Smooth muscle cell (in vitro differentiated cells): Measurements from ENCODE around the gene APCDD1L. TPM values are rescaled to one million over a fixed set of nuclear protein-coding genes. Genes with fewer than 3 reads are reported as not detected.

Source experiments
- DNase-seq: peaks from one replicate; lab custom pipeline; 2025; ENCODE audit not compliant: unreplicated experiment; lab: John Stamatoyannopoulos, UW
- H2AFZ ChIP-seq: fragments of 200-600 bp; sonication (generic); 2 replicates; pipeline ENCODE4 v1.6.0; 2016; ENCODE audit warnings: antibody characterized with exemption, low read depth, mild to moderate bottlenecking
- H3F3A ChIP-seq: fragments of 200-600 bp; sonication (generic); 2 replicates; pipeline ENCODE4 v1.6.0; 2017; ENCODE audit warnings: antibody characterized with exemption, low read depth
- H3K27ac ChIP-seq: fragments of 200-600 bp; sonication (generic); 2 replicates; pipeline ENCODE4 v1.5.1; 2016; ENCODE audit warnings: low read depth, mild to moderate bottlenecking
- H3K27me3 ChIP-seq: fragments of 200-600 bp; sonication (generic); 2 replicates; pipeline ENCODE4 v1.6.1; 2016; ENCODE audit warnings: low read depth, mild to moderate bottlenecking
- H3K36me3 ChIP-seq: fragments of 200-600 bp; sonication (generic); 2 replicates; pipeline ENCODE4 v1.5.1; 2016; ENCODE audit warnings: low read depth
- H3K4me1 ChIP-seq: fragments of 200-600 bp; sonication (generic); 2 replicates; pipeline ENCODE4 v1.5.1; 2016; ENCODE audit warnings: low read depth
- H3K4me2 ChIP-seq: fragments of 200-600 bp; sonication (generic); 2 replicates; pipeline ENCODE4 v1.6.0; 2016; ENCODE audit warnings: mild to moderate bottlenecking
- H3K4me3 ChIP-seq: fragments of 200-600 bp; sonication (generic); 2 replicates; pipeline ENCODE4 v1.5.1; 2016; ENCODE audit warnings: mild to moderate bottlenecking
- H3K79me2 ChIP-seq: fragments of 200-600 bp; sonication (generic); 2 replicates; pipeline ENCODE4 v1.6.0; 2016; ENCODE audit warnings: low read depth, mild to moderate bottlenecking
- H3K9ac ChIP-seq: fragments of 200-600 bp; sonication (generic); 2 replicates; pipeline ENCODE4 v1.6.0; 2016; ENCODE audit warnings: low read depth
- H3K9me3 ChIP-seq: fragments of 200-600 bp; sonication (generic); replicated peaks from 2 replicates; pipeline ENCODE4 v1.5.1; 2016; ENCODE audit warnings: low read depth
- H4K20me1 ChIP-seq: fragments of 200-600 bp; sonication (generic); 2 replicates; pipeline ENCODE4 v1.6.0; 2016; ENCODE audit warnings: low read depth
- WGBS: methylation state at CpG from one replicate; pipeline ENCODE4 v1.1.7; 2016; ENCODE audit warnings: low lambda C conversion rate; 5-methylcytosine and 5-hydroxymethylcytosine counted together
- polyA plus RNA-seq: library from polyadenylated mRNA; unstranded; fragments of >200 nt; fragmentation: Nextera tagmentation; extraction: Ambion mirVana; gene quantifications from 2 replicates; pipeline ENCODE4 v1.2.1, GENCODE V29; 2016
- total RNA-seq: library from RNA; depleted of rRNA; stranded (reverse); fragments of >200 nt; gene quantifications from 2 replicates; pipeline ENCODE4 v1.2.3, GENCODE V29; 2014
- TF ChIP-seq, protein P1 (sequence below): fragments of 200-600 bp; sonication (generic); IDR thresholded peaks from 2 replicates; pipeline ENCODE4 v1.5.1; 2017; ENCODE audit warnings: borderline replicate concordance, mild to moderate bottlenecking, antibody characterized with exemption; ENCODE audit not compliant: insufficient read depth, poor library complexity, severe bottlenecking

Gene APCDD1L
- total and polyA plus RNA-seq, 2 experiments from 2014 or later, result 9.4 to 18.3 TPM

DNA sequence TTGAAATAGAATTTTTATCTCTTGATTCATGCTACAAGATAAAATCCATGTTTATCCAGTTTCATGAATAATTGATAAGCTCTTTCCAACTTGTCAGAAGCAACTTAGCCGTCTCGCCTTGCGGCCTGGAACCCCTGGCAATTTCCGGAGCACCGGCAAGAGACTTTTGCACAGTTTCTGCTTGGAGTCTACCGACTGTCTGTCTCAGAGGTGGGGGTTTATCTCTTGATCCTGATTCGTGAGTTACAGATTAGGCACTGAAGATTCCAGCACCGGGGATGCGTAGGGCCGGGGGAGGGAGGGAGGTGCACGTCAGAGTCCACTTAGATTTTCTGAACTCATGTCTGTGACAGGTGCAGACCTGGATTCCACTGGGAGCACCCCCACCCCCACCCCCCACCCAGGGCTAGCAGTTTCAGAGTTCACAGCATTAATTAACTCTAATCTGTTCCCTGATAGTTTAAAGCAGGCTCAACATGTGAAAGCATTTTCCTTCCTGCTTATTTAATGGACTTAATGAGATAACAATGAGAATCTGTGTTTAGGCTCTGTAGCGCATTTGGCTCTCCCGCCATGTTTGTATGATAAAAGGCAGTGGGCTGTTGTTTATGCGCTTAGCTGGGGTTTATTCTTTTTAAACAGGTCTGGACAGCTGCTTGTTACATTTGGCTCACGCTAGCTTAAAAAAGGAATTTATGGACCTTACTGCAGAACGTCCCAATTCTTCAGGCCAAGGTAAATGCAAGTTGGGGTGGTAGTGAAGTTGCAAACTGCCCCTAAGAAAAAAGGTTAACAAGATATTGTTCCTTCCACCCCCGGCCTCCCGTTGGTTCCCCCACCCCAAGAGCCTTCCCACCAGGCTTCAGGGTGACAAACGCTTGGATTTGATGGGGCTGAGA lies 8.1 kb upstream of the APCDD1L start:
- Histone ChIP-seq H3K27ac (no peak overlapping the region), H3K4me2 (peak overlapping the region; percentile 17), H3K4me3 (no peak overlapping the region), H3K4me1 (peaks cover 19% of the 10 kb centered on the region), H3K9ac (no peak overlapping the region), H2AFZ (no peak overlapping the region), H3F3A (no peaks in the 10 kb centered on the region), H3K27me3 (no peaks in the 10 kb centered on the region), H3K36me3 (no peaks in the 10 kb centered on the region), H3K9me3 (peaks cover 8% of the 10 kb centered on the region), H3K79me2 (no peaks in the 10 kb centered on the region), H4K20me1 (no peaks in the 10 kb centered on the region)
- TF ChIP-seq, protein P1, sequence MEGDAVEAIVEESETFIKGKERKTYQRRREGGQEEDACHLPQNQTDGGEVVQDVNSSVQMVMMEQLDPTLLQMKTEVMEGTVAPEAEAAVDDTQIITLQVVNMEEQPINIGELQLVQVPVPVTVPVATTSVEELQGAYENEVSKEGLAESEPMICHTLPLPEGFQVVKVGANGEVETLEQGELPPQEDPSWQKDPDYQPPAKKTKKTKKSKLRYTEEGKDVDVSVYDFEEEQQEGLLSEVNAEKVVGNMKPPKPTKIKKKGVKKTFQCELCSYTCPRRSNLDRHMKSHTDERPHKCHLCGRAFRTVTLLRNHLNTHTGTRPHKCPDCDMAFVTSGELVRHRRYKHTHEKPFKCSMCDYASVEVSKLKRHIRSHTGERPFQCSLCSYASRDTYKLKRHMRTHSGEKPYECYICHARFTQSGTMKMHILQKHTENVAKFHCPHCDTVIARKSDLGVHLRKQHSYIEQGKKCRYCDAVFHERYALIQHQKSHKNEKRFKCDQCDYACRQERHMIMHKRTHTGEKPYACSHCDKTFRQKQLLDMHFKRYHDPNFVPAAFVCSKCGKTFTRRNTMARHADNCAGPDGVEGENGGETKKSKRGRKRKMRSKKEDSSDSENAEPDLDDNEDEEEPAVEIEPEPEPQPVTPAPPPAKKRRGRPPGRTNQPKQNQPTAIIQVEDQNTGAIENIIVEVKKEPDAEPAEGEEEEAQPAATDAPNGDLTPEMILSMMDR, result no peak
- WGBS, result 70% methylated on average over 19 of the region's 19 CpGs
- no peak for DNase-seq

DNA sequence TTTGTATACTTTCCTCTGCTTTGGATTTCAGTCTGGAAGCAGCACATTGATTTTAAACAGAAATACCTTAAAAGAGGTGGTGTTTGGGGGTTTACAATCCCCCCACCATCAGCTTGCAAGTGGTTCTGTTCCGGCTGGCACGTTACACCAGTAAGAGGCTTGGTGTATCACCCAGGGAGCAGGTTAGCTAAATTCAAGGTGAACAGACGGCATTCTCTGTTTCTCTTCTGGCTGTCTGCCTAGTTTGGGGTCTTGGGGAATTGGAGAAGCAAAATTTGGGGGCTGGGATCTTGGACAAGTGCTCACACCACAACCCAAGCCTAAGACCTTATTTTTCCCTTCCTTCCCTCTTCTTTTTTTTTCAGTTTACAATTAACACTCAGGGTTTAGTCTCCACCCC lies 7.5 kb upstream of the APCDD1L start:
- Histone ChIP-seq H3K4me2 (no peak overlapping the region), H3K9ac (no peak overlapping the region), H3K4me1 (peaks cover 19% of the 10 kb centered on the region), H2AFZ (no peak overlapping the region), H3K36me3 (no peaks in the 10 kb centered on the region), H3K9me3 (peaks cover 8% of the 10 kb centered on the region), H4K20me1 (no peaks in the 10 kb centered on the region), H3K79me2 (no peaks in the 10 kb centered on the region), H3F3A (no peaks in the 10 kb centered on the region), H3K4me3 (no peak overlapping the region), H3K27me3 (no peaks in the 10 kb centered on the region), H3K27ac (no peak overlapping the region)
- no peak for DNase-seq
- TF ChIP-seq, protein P1, result no peak
- WGBS, result 89% methylated on average over 3 of the region's 3 CpGs

DNA sequence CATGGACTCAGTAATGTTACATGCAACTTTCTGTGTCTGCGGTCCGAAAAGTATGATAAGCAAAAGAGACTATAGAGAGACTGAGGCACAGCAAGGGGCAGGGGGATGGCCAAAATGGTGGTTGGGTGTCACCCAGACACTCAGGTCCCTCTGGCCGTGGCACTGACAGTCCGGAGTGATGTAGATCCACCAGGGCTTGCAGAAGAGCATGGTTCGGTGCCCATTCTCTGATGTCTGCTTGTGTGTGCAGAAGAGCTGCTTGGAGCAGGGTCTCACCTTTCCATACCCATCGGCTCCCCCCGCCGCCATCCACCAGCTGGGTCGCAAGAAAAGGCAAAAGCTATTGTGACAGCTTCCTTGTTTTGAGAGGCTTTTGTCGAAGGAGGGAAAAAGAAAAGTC lies 6.6 kb upstream of the APCDD1L start:
- no peak overlapping the region for H3K27ac ChIP-seq
- H3K9me3 ChIP-seq, result peaks cover 3% of the 10 kb centered on the region
- H3K27me3 ChIP-seq, result no peaks in the 10 kb centered on the region
- no peak overlapping the region for H3K4me3 ChIP-seq
- TF ChIP-seq, protein P1, result no peak
- no peaks in the 10 kb centered on the region for H3K79me2 ChIP-seq
- no peaks in the 10 kb centered on the region for H3K36me3 ChIP-seq
- H3F3A ChIP-seq, result no peaks in the 10 kb centered on the region
- no peaks in the 10 kb centered on the region for H4K20me1 ChIP-seq
- H2AFZ ChIP-seq, result no peak overlapping the region
- no peak for DNase-seq
- 92% methylated on average over 10 of the region's 10 CpGs for WGBS
- H3K4me2 ChIP-seq, result no peak overlapping the region
- H3K4me1 ChIP-seq, result peaks cover 19% of the 10 kb centered on the region
- H3K9ac ChIP-seq, result no peak overlapping the region
